HCT116 (cell line): Measurements from ENCODE around the gene DMRT3. TPM values are rescaled to one million over a fixed set of nuclear protein-coding genes. Genes with fewer than 3 reads are reported as not detected.

Experiments used
- ATAC-seq: fragments of 200-7000 bp; cut with Tn5 transposase; 2 replicates; pipeline ENCODE4 v1.9.1; 2020; ENCODE audit warnings: mild to moderate bottlenecking, moderate library complexity
- BruUV-seq: library from RNA; stranded (reverse); fragments of 400-500 nt; replicated peaks from 2 replicates; lab custom pipeline; 2021; lab: Mats Ljungman, UMichigan
- CTCF ChIA-PET: fragments of 300-600 bp; sonication (Branson Sonifier 250); formaldehyde crosslinking; loops from one replicate; lab custom pipeline; 2021; ENCODE audit warnings: antibody characterized with exemption; lab: Charles Lee
- POLR2A ChIA-PET: fragments of 300-600, 350-600 bp; sonication (Branson Sonifier 250); formaldehyde crosslinking; loops from one replicate; lab custom pipeline; 2021; ENCODE audit warnings: antibody characterized with exemption; lab: Charles Lee
- RAD21 ChIA-PET, 2 experiments: fragments of 300-600 bp; sonication (Branson Sonifier 250); formaldehyde crosslinking; loops; one replicate each; lab custom pipeline; 2023; ENCODE audit warnings: low total read pairs in 2 of 2; ENCODE audit not compliant: uncharacterized antibody in 2 of 2, unreplicated experiment in 2 of 2, low non-redundant PET in 1 of 2; lab: Charles Lee
- DNase-seq: peaks from one replicate; pipeline ENCODE4 v3.0.0-alpha.2; 2010; ENCODE audit warnings: low read depth, low spot score
- H2AFZ ChIP-seq: fragments of 200-600 bp; shearing (Covaris generic), sonication (generic); 2 replicates; pipeline ENCODE4 v1.6.1; 2017; ENCODE audit warnings: low read depth, mixed run types, mixed read lengths, antibody characterized with exemption, low read length; ENCODE audit not compliant: poor library complexity, severe bottlenecking
- H3K27ac ChIP-seq: 2 replicates; pipeline ENCODE4 v1.5.1; 2012; ENCODE audit warnings: low read depth, low read length
- H3K27me3 ChIP-seq: fragments of 200-600 bp; sonication (generic); 2 replicates; pipeline ENCODE4 v1.6.1; 2016; ENCODE audit warnings: mixed run types, low read length, mixed read lengths; ENCODE audit not compliant: insufficient read depth
- H3K36me3 ChIP-seq, 2 experiments: fragments of 200-500 bp in 1 of 2; fragments of 200-600 bp in 1 of 2; sonication (Bioruptor generic) in 1 of 2; sonication (generic) in 1 of 2; 2 replicates each; pipeline versions ENCODE4 v1.5.1 to v1.6.1; 2014 to 2016; ENCODE audit warnings: low read length in 2 of 2, inconsistent platforms in 1 of 2, mixed read lengths in 1 of 2, mixed run types in 1 of 2; ENCODE audit not compliant: insufficient read depth in 2 of 2, control insufficient read depth in 1 of 2
- H3K4me1 ChIP-seq, 2 experiments: fragments of 200-600 bp in 1 of 2; sonication (generic) in 1 of 2; 2 replicates each; pipeline versions ENCODE4 v1.5.1 to v1.6.1; 2012 to 2017; ENCODE audit warnings: low read length in 2 of 2, inconsistent platforms in 1 of 2, mild to moderate bottlenecking in 1 of 2, mixed read lengths in 1 of 2, mixed run types in 1 of 2, moderate library complexity in 1 of 2; ENCODE audit not compliant: insufficient read depth in 2 of 2, control insufficient read depth in 1 of 2
- H3K4me2 ChIP-seq: fragments of 200-600 bp; sonication (generic); 2 replicates; pipeline ENCODE4 v1.6.1; 2017; ENCODE audit warnings: mixed run types, low read length, mixed read lengths
- H3K4me3 ChIP-seq, 2 experiments: fragments of 200-600 bp in 1 of 2; sonication (generic) in 1 of 2; replicated peaks in 1 of 2; 2 replicates each; pipeline ENCODE4 v1.5.1; 2011 to 2016; ENCODE audit warnings: low read length in 2 of 2, control low read depth in 1 of 2, low read depth in 1 of 2, mild to moderate bottlenecking in 1 of 2, mixed read lengths in 1 of 2, mixed run types in 1 of 2
- H3K79me2 ChIP-seq: fragments of 200-600 bp; sonication (generic); 2 replicates; pipeline ENCODE4 v1.6.1; 2017; ENCODE audit warnings: mild to moderate bottlenecking, mixed run types, low read length, moderate library complexity, mixed read lengths; ENCODE audit not compliant: insufficient read depth
- H3K9ac ChIP-seq: fragments of 200-600 bp; sonication (generic); 2 replicates; pipeline ENCODE4 v1.6.1; 2016; ENCODE audit warnings: low read length, mixed read lengths
- H3K9me2 ChIP-seq: fragments of 200-600 bp; sonication (generic), shearing (Covaris generic); 2 replicates; pipeline ENCODE4 v1.6.1; 2017; ENCODE audit warnings: mixed run types, mild to moderate bottlenecking, moderate library complexity; ENCODE audit not compliant: insufficient read depth
- H3K9me3 ChIP-seq, 2 experiments: fragments of 200-500 bp in 1 of 2; fragments of 200-600 bp in 1 of 2; sonication (Bioruptor generic) in 1 of 2; sonication (generic) in 1 of 2; 2 replicates each; pipeline ENCODE4 v1.6.1; 2014 to 2017; ENCODE audit warnings: low read length in 2 of 2, mixed read lengths in 2 of 2, inconsistent platforms in 1 of 2, low read depth in 1 of 2, mild to moderate bottlenecking in 1 of 2, mixed run types in 1 of 2, moderate library complexity in 1 of 2; ENCODE audit not compliant: control insufficient read depth in 1 of 2, insufficient read depth in 1 of 2
- H4K20me1 ChIP-seq: fragments of 200-600 bp; sonication (generic), shearing (Covaris generic); 2 replicates; pipeline ENCODE4 v1.6.1; 2017; ENCODE audit warnings: mixed run types, mild to moderate bottlenecking, moderate library complexity; ENCODE audit not compliant: insufficient read depth
- ATF3 ChIP-seq: IDR thresholded peaks from 2 replicates; pipeline ENCODE4 v1.6.1; 2012
- CBX3 ChIP-seq: IDR thresholded peaks from 2 replicates; pipeline ENCODE4 v1.6.1; 2012; ENCODE audit warnings: low read depth
- EGR1 ChIP-seq: IDR thresholded peaks from 2 replicates; pipeline ENCODE4 v1.6.1; 2012; ENCODE audit warnings: low read depth
- EZH2 ChIP-seq: fragments of 200-600 bp; sonication (generic); IDR thresholded peaks from 2 replicates; pipeline ENCODE4 v1.6.1; 2017; ENCODE audit warnings: antibody characterized with exemption, mixed run types
- FOSL1 ChIP-seq: IDR thresholded peaks from 2 replicates; pipeline ENCODE4 v1.6.1; 2012; ENCODE audit warnings: low read depth
- SP1 ChIP-seq: IDR thresholded peaks from 2 replicates; pipeline ENCODE4 v1.6.1; 2012; ENCODE audit warnings: low read depth
- TCF7L2 ChIP-seq: IDR thresholded peaks from 2 replicates; pipeline ENCODE4 v1.7.0; 2011; ENCODE audit warnings: borderline replicate concordance, inconsistent platforms; ENCODE audit not compliant: insufficient read depth, insufficient read length; ENCODE audit errors: extremely low read depth
- ZBTB33 ChIP-seq: IDR thresholded peaks from 2 replicates; pipeline ENCODE4 v1.6.1; 2011; ENCODE audit warnings: mild to moderate bottlenecking, low read length, moderate library complexity; ENCODE audit not compliant: insufficient replicate concordance; ENCODE audit errors: extremely low read depth
- ZNF274 ChIP-seq: fragments of 200-500 bp; sonication (Bioruptor generic); IDR thresholded peaks from 2 replicates; pipeline ENCODE4 v1.6.1; 2014; ENCODE audit warnings: mild to moderate bottlenecking, low read depth, low read length, inconsistent platforms
- intact Hi-C: fragments of 100-400 bp; cut with micrococcal nuclease; formaldehyde crosslinking; loops from 2 replicates; pipeline ENCODE4 v1.10.0; 2022
- total RNA-seq: library from RNA; stranded (reverse); gene quantifications from one replicate; pipeline ENCODE4 v1.2.1, GENCODE V29; 2021; ENCODE audit not compliant: unreplicated experiment

Gene DMRT3
- total RNA-seq, 1 experiment from 2014 or later = not detected

GRCh38 chr9:950139-950538 is 26.3 kb upstream of the DMRT3 start:
- no peak overlapping the region for H3K27ac ChIP-seq
- H3K79me2 ChIP-seq = no peaks in the 10 kb centered on the region
- CTCF ChIA-PET = interaction anchor here (0.7 kb wide), 1 partner anchor 8 kb away, joined by 3 read pairs; no protein-coding TSS in a partner anchor
- no peaks in the 10 kb centered on the region for H3K4me1 ChIP-seq
- no peak overlapping the region for H3K9ac ChIP-seq
- RAD21 ChIA-PET = no interaction called here
- ATAC-seq (no peak), DNase-seq (no peak)
- TF ChIP-seq TCF7L2 (no peak), ZBTB33 (no peak), EGR1 (no peak), FOSL1 (no peak), CBX3 (no peak), SP1 (no peak), ZNF274 (no peak), EZH2 (no peak), ATF3 (no peak)
- H4K20me1 ChIP-seq = no peaks in the 10 kb centered on the region
- intact Hi-C loops = no loop called here
- BruUV-seq = no TSS peak
- POLR2A ChIA-PET = interaction anchor here (1.1 kb wide), 1 partner anchor 21 kb away, joined by 3 read pairs; no protein-coding TSS in a partner anchor
- no peak overlapping the region for H2AFZ ChIP-seq
- H3K4me2 ChIP-seq = no peak overlapping the region
- H3K9me3 ChIP-seq = no peaks in the 10 kb centered on the region
- H3K4me3 ChIP-seq = no peak overlapping the region
- no peaks in the 10 kb centered on the region for H3K36me3 ChIP-seq
- 0 out of 2 replicates have a peak, but pooled peaks cover 7% of the 10 kb centered on the region for H3K27me3 ChIP-seq
- H3K9me2 ChIP-seq = no peaks in the 10 kb centered on the region
